Erythroblast (primary cell): Measurements from ENCODE around the gene VAV1.

Experiments
- GATA1 ChIP-seq: IDR thresholded peaks from 2 replicates; pipeline ENCODE4 v1.6.1; 2011; ENCODE audit warnings: low read depth, mild to moderate bottlenecking, control low read depth, low read length, moderate library complexity
- POLR2A ChIP-seq: IDR thresholded peaks from 2 replicates; pipeline ENCODE4 v1.6.1; 2011; ENCODE audit warnings: mild to moderate bottlenecking, low read length

DNA sequence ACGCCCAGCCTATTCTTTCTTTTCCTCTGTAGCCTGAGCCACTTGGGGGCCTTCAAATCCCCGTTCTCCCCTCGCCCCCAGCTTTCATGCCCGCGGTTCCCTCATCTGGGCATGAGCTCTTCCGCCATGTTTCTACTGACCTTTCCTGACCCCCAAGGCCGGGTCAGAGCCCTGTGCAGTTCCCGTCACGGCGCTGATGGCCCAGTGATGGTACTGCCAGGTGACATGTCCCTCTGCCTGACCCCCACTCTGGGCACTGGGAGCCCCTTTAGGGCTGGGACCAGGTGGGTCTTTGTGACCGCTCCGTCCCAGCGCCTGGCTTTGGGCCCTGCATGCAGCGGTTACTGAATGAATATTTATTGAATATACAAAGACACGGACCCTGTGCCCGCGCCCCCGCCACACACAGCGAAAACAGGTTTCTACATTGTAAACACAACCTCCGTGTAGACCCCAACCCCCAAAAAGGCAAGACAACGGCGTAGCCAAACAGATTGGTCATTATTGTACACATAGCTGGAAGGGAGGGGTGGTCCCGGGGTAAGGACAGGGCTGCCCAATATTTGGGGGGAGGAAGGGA lies 42.8 kb upstream of the VAV1 start:
- no peak for TF ChIP-seq POLR2A
- no peak for TF ChIP-seq GATA1
